Measurements from ENCODE around the gene DPAGT1. TPM values are rescaled to one million over a fixed set of nuclear protein-coding genes. Genes with fewer than 3 reads are reported as not detected.

The DPAGT1 gene
- total RNA-seq, 6 donors from 2014 or later: 18.6 to 43.9 (median 28.3) TPM

- Histone ChIP-seq H3K4me3 (no peak overlapping the region), H3K4me1 (no peaks in the 10 kb centered on the region), H3K27ac (no peak overlapping the region), H3K27me3 (no peaks in the 10 kb centered on the region), H3K9me3 (no peaks in the 10 kb centered on the region), H3K36me3 (peaks cover 54 to 91% (median 77%) of the 10 kb centered on the region in 4 donors)
- ATAC-seq (ENCODE audit: low FRiP score in 2 of 2): no peak
- WGBS, 2 donors: 91 to 96% methylated on average over 19 of the region's 19 CpGs
- TF ChIP-seq, protein P1, sequence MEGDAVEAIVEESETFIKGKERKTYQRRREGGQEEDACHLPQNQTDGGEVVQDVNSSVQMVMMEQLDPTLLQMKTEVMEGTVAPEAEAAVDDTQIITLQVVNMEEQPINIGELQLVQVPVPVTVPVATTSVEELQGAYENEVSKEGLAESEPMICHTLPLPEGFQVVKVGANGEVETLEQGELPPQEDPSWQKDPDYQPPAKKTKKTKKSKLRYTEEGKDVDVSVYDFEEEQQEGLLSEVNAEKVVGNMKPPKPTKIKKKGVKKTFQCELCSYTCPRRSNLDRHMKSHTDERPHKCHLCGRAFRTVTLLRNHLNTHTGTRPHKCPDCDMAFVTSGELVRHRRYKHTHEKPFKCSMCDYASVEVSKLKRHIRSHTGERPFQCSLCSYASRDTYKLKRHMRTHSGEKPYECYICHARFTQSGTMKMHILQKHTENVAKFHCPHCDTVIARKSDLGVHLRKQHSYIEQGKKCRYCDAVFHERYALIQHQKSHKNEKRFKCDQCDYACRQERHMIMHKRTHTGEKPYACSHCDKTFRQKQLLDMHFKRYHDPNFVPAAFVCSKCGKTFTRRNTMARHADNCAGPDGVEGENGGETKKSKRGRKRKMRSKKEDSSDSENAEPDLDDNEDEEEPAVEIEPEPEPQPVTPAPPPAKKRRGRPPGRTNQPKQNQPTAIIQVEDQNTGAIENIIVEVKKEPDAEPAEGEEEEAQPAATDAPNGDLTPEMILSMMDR (IDR thresholded peaks at IDR 0.05): no peak
- DNase-seq: no peak
These were observed 22.8 kb downstream of the DPAGT1 start for GRCh38 chr11:119078675-119079420.

- Histone ChIP-seq H3K27ac (no peak overlapping the region), H3K4me1 (no peaks in the 10 kb centered on the region), H3K27me3 (no peaks in the 10 kb centered on the region), H3K4me3 (no peak overlapping the region), H3K9me3 (no peaks in the 10 kb centered on the region), H3K36me3 (peaks cover 64 to 100% (median 88%) of the 10 kb centered on the region in 4 donors)
- DNase-seq: no peak
- ATAC-seq (ENCODE audit: low FRiP score in 2 of 2): no peak
- TF ChIP-seq POLR2A (IDR thresholded peaks at IDR 0.05) (no peak), POLR2AphosphoS5 (IDR thresholded peaks at IDR 0.05) (no peak), EP300 (IDR thresholded peaks at IDR 0.05) (no peak)
- TF ChIP-seq, protein P1 (IDR thresholded peaks at IDR 0.05): no peak
- 92 to 93% methylated on average over 10 to 11 of the region's 11 CpGs for WGBS, 2 donors
These were observed 23.8 kb downstream of the DPAGT1 start for GRCh38 chr11:119077839-119078238.

DNA sequence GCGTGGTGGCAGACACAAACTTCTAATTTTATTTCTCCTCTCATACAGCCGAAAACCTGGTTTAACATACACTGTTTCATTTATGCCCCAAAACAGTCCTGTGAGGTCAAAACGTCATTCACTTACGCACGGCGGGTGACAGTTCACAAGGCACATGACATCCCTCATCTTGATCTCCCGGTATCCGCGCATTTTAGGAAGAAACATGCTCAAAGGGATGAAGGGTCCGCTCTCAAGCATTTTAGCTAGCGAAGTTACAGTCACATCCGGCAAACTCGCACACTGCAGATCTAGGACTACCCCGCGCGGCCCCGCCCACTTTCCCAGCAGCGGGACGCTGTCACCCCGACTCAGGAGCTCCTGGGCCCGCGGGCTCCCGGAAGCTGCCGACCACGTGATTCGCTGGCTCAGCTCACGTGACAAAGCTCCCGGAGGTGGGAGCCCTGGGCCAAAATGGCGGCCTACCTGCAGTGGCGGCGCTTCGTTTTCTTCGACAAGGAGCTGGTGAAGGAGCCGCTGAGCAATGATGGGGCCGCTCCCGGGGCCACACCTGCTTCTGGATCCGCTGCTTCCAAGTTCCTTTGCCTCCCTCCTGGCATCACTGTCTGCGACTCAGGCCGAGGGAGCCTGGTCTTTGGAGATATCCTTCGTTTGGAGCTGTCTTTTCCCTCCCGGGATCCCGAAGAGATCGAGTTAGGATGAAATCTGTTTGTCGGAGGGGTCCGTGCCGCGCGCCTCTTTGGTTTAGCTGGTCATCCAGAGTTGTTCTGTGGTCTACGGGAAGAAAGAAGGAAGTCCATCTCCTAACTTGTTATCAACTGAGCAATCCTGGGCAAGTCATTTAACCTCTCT lies 34.1 kb downstream of the DPAGT1 start, which contains the start of gene VPS11:
Gene VPS11, plus strand, starts transcription at position 448 of the 852 bp plus-strand sequence. Its CDS starts 6 bp downstream, at position 454.
- Histone ChIP-seq H3K4me1 (peaks cover 15 to 30% (median 23%) of the 10 kb centered on the region in 4 donors), H3K27ac (peak within 1 kb of the TSS; percentile 81 to 92 (median 88))
- 0% methylated on average over 25 to 47 of the region's 49 CpGs for WGBS, 2 donors

GRCh38 chr11:119065369-119065768 lies 36.3 kb downstream of the DPAGT1 start:
- Histone ChIP-seq H3K27me3 (no peaks in the 10 kb centered on the region), H3K27ac (no peak overlapping the region), H3K4me1 (peaks cover 15 to 30% (median 23%) of the 10 kb centered on the region in 4 donors), H3K4me3 (no peak overlapping the region), H3K36me3 (peaks cover 2 to 6% (median 4%) of the 10 kb centered on the region in 4 donors), H3K9me3 (no peaks in the 10 kb centered on the region)
- no peak for ATAC-seq (ENCODE audit: low FRiP score in 2 of 2)
- TF ChIP-seq, protein P1 (IDR thresholded peaks at IDR 0.05): no peak
- TF ChIP-seq POLR2A (IDR thresholded peaks at IDR 0.05): no peak
- no peak for TF ChIP-seq EP300 (IDR thresholded peaks at IDR 0.05)
- TF ChIP-seq POLR2AphosphoS5 (IDR thresholded peaks at IDR 0.05): no peak
- 73 to 79% methylated on average over 4 of the region's 4 CpGs for WGBS, 2 donors
- DNase-seq: no peak

More for the DNA sequence above, 34.1 kb downstream of the DPAGT1 start, which contains the start of gene VPS11:
- peaks cover 21 to 28% (median 25%) of the 10 kb centered on the region in 4 donors for H3K36me3 ChIP-seq
- peak; percentile 98 to 99 for DNase-seq
- ATAC-seq (ENCODE audit: low FRiP score in 2 of 2): peak; percentile 97 to 99
- H3K9me3 ChIP-seq: no peaks in the 10 kb centered on the region
- H3K27me3 ChIP-seq: no peaks in the 10 kb centered on the region
- H3K4me3 ChIP-seq: peak within 1 kb of the TSS; percentile 74 to 93 (median 83)
- TF ChIP-seq EP300 (IDR thresholded peaks at IDR 0.05) (peak in 1 of 4 donors; percentile 44), POLR2AphosphoS5 (IDR thresholded peaks at IDR 0.05) (peak; percentile 78 to 91), POLR2A (IDR thresholded peaks at IDR 0.05) (peak in 2 of 4 donors; percentile 46 to 85)
- TF ChIP-seq, protein P1 (IDR thresholded peaks at IDR 0.05): no peak
